Right lobe of liver (tissue), 4 donors: ENCODE measurements around the gene PEA15.

Experiments used
- CTCF ChIP-seq, 4 donors: fragments of 200-600 bp in 3 of 4; fragments of 450-650 bp in 1 of 4; IDR thresholded peaks; one replicate each; pipeline versions ENCODE4 v1.5.1 to v1.8.0; 2016 to 2022; ENCODE audit warnings: antibody characterized with exemption in 4 of 4, mild to moderate bottlenecking in 2 of 4
- POLR2A ChIP-seq: fragments of 450-650 bp; IDR thresholded peaks from one replicate; pipeline ENCODE4 v1.6.1; 2017; ENCODE audit warnings: antibody characterized with exemption, mild to moderate bottlenecking
- donor health status: DM: no; HTN: no; CAD: no.
- donor health status: DM: no; HTN: no; CAD: no.
- donor health status: DM: no; HTN: yes; CAD: no.

GRCh38 chr1:160192234-160192633 is 12.9 kb upstream of the PEA15 start:
- no peak for TF ChIP-seq POLR2A
- no peak for TF ChIP-seq CTCF (IDR thresholded peaks at IDR 0.05)
